Neural cell (in vitro differentiated cells): ENCODE data around the gene CXCL10. TPM values are rescaled to one million over a fixed set of nuclear protein-coding genes. Genes with fewer than 3 reads are reported as not detected.
"Not testable (repeated sequence)": the region's sequence is repeated elsewhere in the genome, so short reads cannot be mapped to it uniquely, and the experiment has no call there.

Source experiments
- H2AFZ ChIP-seq: fragments of 200-600, 300-800 bp; sonication (generic), shearing (Covaris generic); 2 replicates; pipeline ENCODE4 v1.6.0; 2014; ENCODE audit warnings: low read depth, mild to moderate bottlenecking, antibody characterized with exemption, low read length, moderate library complexity
- H3F3A ChIP-seq: fragments of 200-600 bp; shearing (Covaris generic); 2 replicates; pipeline ENCODE4 v1.6.1; 2016; ENCODE audit warnings: mild to moderate bottlenecking, moderate library complexity, mixed read lengths, antibody characterized with exemption, low read length; ENCODE audit not compliant: insufficient read depth, poor library complexity, severe bottlenecking
- H3K27ac ChIP-seq: fragments of 200-600, 300-800 bp; sonication (generic), shearing (Covaris generic); 2 replicates; pipeline ENCODE4 v1.5.1; 2014; ENCODE audit warnings: mild to moderate bottlenecking, low read length, moderate library complexity
- H3K27me3 ChIP-seq: fragments of 300-800, 200-600 bp; sonication (generic), shearing (Covaris generic); 2 replicates; pipeline ENCODE4 v1.6.0; 2014; ENCODE audit warnings: mild to moderate bottlenecking, low read depth, low read length, moderate library complexity; ENCODE audit not compliant: insufficient read depth
- H3K36me3 ChIP-seq: fragments of 300-800, 200-600 bp; sonication (generic), shearing (Covaris generic); 2 replicates; pipeline ENCODE4 v1.5.1; 2014; ENCODE audit warnings: mild to moderate bottlenecking, antibody characterized with exemption, low read length, moderate library complexity; ENCODE audit not compliant: insufficient read depth
- H3K4me2 ChIP-seq: fragments of 300-800, 200-600 bp; sonication (generic), shearing (Covaris generic); 2 replicates; pipeline ENCODE4 v1.6.0; 2014; ENCODE audit warnings: mild to moderate bottlenecking, low read length
- H3K4me3 ChIP-seq: fragments of 300-800, 200-600 bp; sonication (generic), shearing (Covaris generic); 2 replicates; pipeline ENCODE4 v1.5.1; 2014; ENCODE audit warnings: mild to moderate bottlenecking, low read length, moderate library complexity
- H3K79me2 ChIP-seq: fragments of 200-600 bp; shearing (Covaris generic); replicated peaks from 2 replicates; pipeline ENCODE4 v1.6.0; 2014; ENCODE audit warnings: mild to moderate bottlenecking, low read length, moderate library complexity; ENCODE audit not compliant: insufficient read depth
- H3K9ac ChIP-seq: fragments of 300-800, 200-600 bp; sonication (generic), shearing (Covaris generic); 2 replicates; pipeline ENCODE4 v1.6.1; 2016; ENCODE audit warnings: mild to moderate bottlenecking, low read length, mixed read lengths
- H3K9me2 ChIP-seq: fragments of 200-600 bp; shearing (Covaris generic); 2 replicates; pipeline ENCODE4 v1.6.1; 2016; ENCODE audit warnings: mild to moderate bottlenecking, low read length, mixed read lengths; ENCODE audit not compliant: insufficient read depth
- H3K9me3 ChIP-seq: fragments of 200-600, 300-800 bp; sonication (generic), shearing (Covaris generic); 2 replicates; pipeline ENCODE4 v1.6.1; 2016; ENCODE audit warnings: mild to moderate bottlenecking, mixed run types, low read length, moderate library complexity, mixed read lengths
- H4K20me1 ChIP-seq: fragments of 200-600 bp; shearing (Covaris generic); 2 replicates; pipeline ENCODE4 v1.6.1; 2016; ENCODE audit warnings: mild to moderate bottlenecking, mixed run types; ENCODE audit not compliant: insufficient read depth
- CTCF ChIP-seq: fragments of 450-650 bp; IDR thresholded peaks from 2 replicates; pipeline ENCODE4 v1.5.1; 2014; ENCODE audit warnings: antibody characterized with exemption, mild to moderate bottlenecking, moderate library complexity; ENCODE audit not compliant: poor library complexity, severe bottlenecking
- EP300 ChIP-seq: fragments of 450-650 bp; conservative IDR thresholded peaks from 2 replicates; pipeline ENCODE4 v1.6.1; 2014; ENCODE audit warnings: antibody characterized with exemption, mild to moderate bottlenecking, moderate library complexity; ENCODE audit not compliant: poor library complexity, severe bottlenecking
- EZH2 ChIP-seq: fragments of 200-600, 300-800 bp; shearing (Covaris generic), sonication (generic); IDR thresholded peaks from 2 replicates; pipeline ENCODE4 v1.6.1; 2014; ENCODE audit warnings: antibody characterized with exemption, low read length, borderline replicate concordance, mild to moderate bottlenecking; ENCODE audit not compliant: insufficient read depth, poor library complexity, severe bottlenecking
- MXI1 ChIP-seq: fragments of 450-650 bp; conservative IDR thresholded peaks from 2 replicates; pipeline ENCODE4 v1.6.1; 2014; ENCODE audit warnings: antibody characterized with exemption, mild to moderate bottlenecking; ENCODE audit not compliant: poor library complexity, severe bottlenecking
- POLR2AphosphoS5 ChIP-seq: IDR thresholded peaks from 2 replicates; pipeline ENCODE4 v1.6.1; 2012
- RAD21 ChIP-seq: fragments of 450-650 bp; conservative IDR thresholded peaks from 2 replicates; pipeline ENCODE4 v1.6.1; 2014; ENCODE audit warnings: antibody characterized with exemption, mild to moderate bottlenecking, moderate library complexity
- REST ChIP-seq: IDR thresholded peaks from 2 replicates; pipeline ENCODE4 v1.6.1; 2012; ENCODE audit warnings: borderline replicate concordance
- SMC3 ChIP-seq: fragments of 450-650 bp; conservative IDR thresholded peaks from 2 replicates; pipeline ENCODE4 v1.6.1; 2014; ENCODE audit warnings: antibody characterized with exemption, mild to moderate bottlenecking, moderate library complexity; ENCODE audit not compliant: poor library complexity
- TAF1 ChIP-seq: IDR thresholded peaks from 2 replicates; pipeline ENCODE4 v1.6.1; 2012; ENCODE audit warnings: low read depth
- polyA plus RNA-seq: library from polyadenylated mRNA; depleted of rRNA; stranded (reverse); fragments of >200 nt; gene quantifications from 2 replicates; pipeline ENCODE4 v1.2.3, GENCODE V29; 2014

Gene CXCL10
- polyA plus RNA-seq, 1 donor from 2014 or later: not detected

GRCh38 chr4:76055016-76055415 lies 31.7 kb upstream of the CXCL10 start:
- Histone ChIP-seq H3K9me3 (no peaks in the 10 kb centered on the region), H3K36me3 (no peaks in the 10 kb centered on the region), H4K20me1 (no peaks in the 10 kb centered on the region), H3F3A (no peaks in the 10 kb centered on the region), H3K27ac (no peak overlapping the region), H3K9me2 (no peaks in the 10 kb centered on the region), H3K79me2 (no peaks in the 10 kb centered on the region), H3K4me3 (no peak overlapping the region), H3K9ac (no peak overlapping the region), H3K4me2 (no peak overlapping the region), H3K27me3 (no peaks in the 10 kb centered on the region), H2AFZ (no peak overlapping the region)
- no peak for TF ChIP-seq REST
- no peak for TF ChIP-seq TAF1
- no peak for TF ChIP-seq CTCF
- TF ChIP-seq SMC3: no peak
- TF ChIP-seq RAD21: no peak
- no peak for TF ChIP-seq EZH2
- no peak for TF ChIP-seq MXI1
- TF ChIP-seq EP300: no peak
- no peak for TF ChIP-seq POLR2AphosphoS5

- TF ChIP-seq TAF1 (no peak), POLR2AphosphoS5 (no peak), SMC3 (no peak), REST (no peak), RAD21 (no peak), MXI1 (no peak), EP300 (no peak), EZH2 (no peak)
- H3K36me3 ChIP-seq: no peaks in the 10 kb centered on the region
- no peak overlapping the region for H2AFZ ChIP-seq
- no peak overlapping the region for H3K4me3 ChIP-seq
- no peaks in the 10 kb centered on the region for H3K9me2 ChIP-seq
- H3K9ac ChIP-seq: no peak overlapping the region
- H3F3A ChIP-seq: no peaks in the 10 kb centered on the region
- H3K79me2 ChIP-seq: no peaks in the 10 kb centered on the region
- no peaks in the 10 kb centered on the region for H3K27me3 ChIP-seq
- H4K20me1 ChIP-seq: no peaks in the 10 kb centered on the region
- no peak overlapping the region for H3K27ac ChIP-seq
- H3K9me3 ChIP-seq: no peaks in the 10 kb centered on the region
- H3K4me2 ChIP-seq: no peak overlapping the region
Measured at GRCh38 chr4:76053730-76054129, 30.4 kb upstream of the CXCL10 start.

- not testable (repeated sequence) for H3K79me2 ChIP-seq
Measured at GRCh38 chr4:76050560-76051050, 27.3 kb upstream of the CXCL10 start.

GRCh38 chr4:76049860-76050416 lies 26.6 kb upstream of the CXCL10 start:
- not testable (repeated sequence) for H3K27me3 ChIP-seq, H3K36me3 ChIP-seq, H3K9me3 ChIP-seq, H3K4me2 ChIP-seq, H3F3A ChIP-seq, H3K27ac ChIP-seq, H3K9me2 ChIP-seq, H4K20me1 ChIP-seq, H3K9ac ChIP-seq, H2AFZ ChIP-seq, H3K79me2 ChIP-seq, H3K4me3 ChIP-seq

More at GRCh38 chr4:76050560-76051050, 27.3 kb upstream of the CXCL10 start:
- not testable (repeated sequence) for H3F3A ChIP-seq, H3K27me3 ChIP-seq, H3K9me2 ChIP-seq, H3K9me3 ChIP-seq, H4K20me1 ChIP-seq, H3K27ac ChIP-seq, H3K36me3 ChIP-seq, H2AFZ ChIP-seq, H3K9ac ChIP-seq, H3K4me2 ChIP-seq, H3K4me3 ChIP-seq
